ENCODE results near the gene KAZN. TPM values are rescaled to one million over a fixed set of nuclear protein-coding genes. Genes with fewer than 3 reads are reported as not detected.

KAZN gene
- total RNA-seq, 2 donors from 2014 or later, result 0.31 to 1.4 TPM

GRCh38 chr1:14686701-14687100 is 88.2 kb downstream of the KAZN start:
- no peak overlapping the region for H3K4me3 Mint-ChIP-seq
- H3K27me3 Mint-ChIP-seq, result peaks cover 8 to 19% of the 10 kb centered on the region in 2 donors
- H3K4me1 Mint-ChIP-seq (ENCODE audit: low read depth in 2 of 2), result no peaks in the 10 kb centered on the region
- ATAC-seq, result no peak
- H3K36me3 Mint-ChIP-seq, result no peaks in the 10 kb centered on the region
- H3K27ac Mint-ChIP-seq, result no peak overlapping the region
- peaks cover 3% of the 10 kb centered on the region for H3K9me3 Mint-ChIP-seq
- no peak for DNase-seq (ENCODE audit: low spot score)

- Mint-ChIP-seq H3K27me3 (peaks cover 6 to 17% of the 10 kb centered on the region in 2 donors), H3K36me3 (no peaks in the 10 kb centered on the region), H3K4me3 (no peak overlapping the region), H3K4me1 (ENCODE audit: low read depth in 2 of 2) (no peaks in the 10 kb centered on the region), H3K9me3 (peaks cover 3% of the 10 kb centered on the region), H3K27ac (no peak overlapping the region)
- DNase-seq (ENCODE audit: low spot score) (no peak), ATAC-seq (no peak)
Measured at GRCh38 chr1:14687147-14687546, 88.7 kb downstream of the KAZN start.

DNA sequence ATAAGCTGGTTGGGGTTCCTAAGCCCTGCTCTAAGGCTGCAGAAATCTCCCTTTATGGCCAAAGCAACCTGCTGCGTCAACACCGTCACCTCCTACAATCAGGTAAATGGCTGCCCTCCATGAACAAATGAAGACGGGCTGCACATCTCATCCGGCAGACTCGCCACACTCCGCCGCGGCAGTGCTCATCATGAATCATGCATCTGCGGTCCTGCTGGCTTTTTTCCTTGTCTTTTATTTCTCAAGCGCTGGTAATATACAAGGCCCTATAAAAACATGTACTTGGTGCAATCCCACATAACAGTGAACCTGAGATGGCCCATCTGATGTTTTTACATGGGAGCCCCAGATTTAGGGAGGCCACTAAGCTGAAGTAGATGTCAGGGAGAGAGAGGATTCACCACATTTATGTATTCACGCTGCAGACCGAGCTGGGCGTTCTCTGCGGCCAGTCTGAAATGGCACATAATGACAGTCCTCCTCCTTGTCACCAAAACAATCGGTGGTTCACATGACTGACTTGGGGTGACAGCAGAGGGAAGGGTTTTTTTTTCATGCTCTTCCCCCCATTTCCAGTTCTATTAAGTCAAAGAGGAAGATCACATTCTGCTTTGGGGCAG is 91.6 kb downstream of the KAZN start:
- no peaks in the 10 kb centered on the region for H3K4me1 Mint-ChIP-seq (ENCODE audit: low read depth in 2 of 2)
- H3K4me3 Mint-ChIP-seq, result no peak overlapping the region
- DNase-seq (ENCODE audit: low spot score), result no peak
- H3K9me3 Mint-ChIP-seq, result no peaks in the 10 kb centered on the region
- H3K27me3 Mint-ChIP-seq, result peaks cover 7 to 28% of the 10 kb centered on the region in 2 donors
- H3K27ac Mint-ChIP-seq, result no peak overlapping the region
- ATAC-seq, result no peak
- H3K36me3 Mint-ChIP-seq, result no peaks in the 10 kb centered on the region

DNA sequence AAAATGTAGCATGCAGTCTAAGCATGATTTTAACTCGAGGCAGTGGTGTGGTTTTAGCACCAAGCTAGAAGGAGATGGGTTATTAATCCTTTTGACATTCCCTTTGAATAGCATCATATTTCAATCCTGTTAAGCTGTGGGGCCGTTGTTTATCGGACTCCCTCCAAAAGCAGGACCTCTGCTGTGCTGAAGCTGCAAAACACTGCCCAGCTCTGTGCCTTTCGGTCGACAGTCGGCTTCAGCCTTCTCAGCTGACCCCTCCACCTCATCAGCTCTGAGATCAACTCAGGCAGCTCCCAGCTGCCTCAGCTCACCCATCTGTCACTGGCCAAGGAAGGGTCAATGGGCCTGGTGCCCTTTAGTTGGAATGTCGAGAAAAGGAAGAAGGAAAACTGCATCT is 95.5 kb downstream of the KAZN start:
- Mint-ChIP-seq H3K4me3 (no peak overlapping the region), H3K4me1 (ENCODE audit: low read depth in 2 of 2) (no peaks in the 10 kb centered on the region), H3K9me3 (no peaks in the 10 kb centered on the region), H3K27me3 (peaks cover 8 to 23% of the 10 kb centered on the region in 2 donors), H3K27ac (no peak overlapping the region), H3K36me3 (no peaks in the 10 kb centered on the region)
- DNase-seq (ENCODE audit: low spot score), result no peak
- ATAC-seq, result no peak

DNA sequence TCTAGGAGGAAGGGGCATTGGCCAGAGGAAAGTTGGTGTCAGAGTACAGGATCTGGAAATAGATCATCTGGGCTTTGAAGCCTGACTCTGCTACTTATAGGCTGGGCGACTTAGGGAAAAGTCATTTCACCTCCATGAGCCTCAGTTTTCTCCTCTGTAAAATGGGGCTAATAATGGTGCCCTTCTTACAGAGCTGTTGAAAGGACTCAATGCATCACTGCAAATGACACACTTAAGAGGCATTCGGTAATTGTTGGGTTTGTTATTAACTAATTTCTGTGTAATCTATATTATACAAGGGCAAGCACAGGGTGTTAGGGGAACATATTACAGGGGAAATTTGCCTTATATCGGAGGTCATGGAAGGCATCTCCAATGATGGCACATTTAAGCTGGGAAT is 96.1 kb downstream of the KAZN start:
- Mint-ChIP-seq H3K27ac (no peak overlapping the region), H3K9me3 (no peaks in the 10 kb centered on the region)
- no peak for ATAC-seq

DNA sequence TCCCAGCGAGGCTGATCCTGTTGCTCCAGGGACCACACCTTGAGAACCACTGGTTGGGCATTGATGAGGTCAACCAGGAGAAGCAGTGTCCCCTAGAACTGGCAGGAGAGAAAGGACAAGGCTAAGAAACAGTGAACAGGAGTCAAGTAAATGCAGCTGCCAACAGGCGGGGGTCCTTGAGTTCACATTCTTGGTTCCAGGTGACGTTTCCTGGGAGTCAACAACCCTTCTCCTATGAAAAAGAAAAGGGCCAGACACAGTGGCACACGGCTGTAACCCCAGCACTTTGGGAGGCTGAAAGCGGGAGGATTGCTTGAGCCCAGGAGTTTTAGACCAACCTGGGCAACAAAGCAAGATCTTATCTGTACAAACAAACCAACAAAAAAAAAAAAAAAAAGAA is 98.3 kb downstream of the KAZN start:
- no peak overlapping the region for H3K27ac Mint-ChIP-seq
- DNase-seq (ENCODE audit: low spot score), result no peak
- no peaks in the 10 kb centered on the region for H3K36me3 Mint-ChIP-seq
- H3K4me3 Mint-ChIP-seq, result no peak overlapping the region
- H3K27me3 Mint-ChIP-seq, result peaks cover 8 to 29% of the 10 kb centered on the region in 2 donors
- ATAC-seq, result no peak
- no peaks in the 10 kb centered on the region for H3K4me1 Mint-ChIP-seq (ENCODE audit: low read depth in 2 of 2)
- no peaks in the 10 kb centered on the region for H3K9me3 Mint-ChIP-seq

More for the DNA sequence above, 96.1 kb downstream of the KAZN start:
- Mint-ChIP-seq H3K27me3 (peaks cover 8 to 29% of the 10 kb centered on the region in 2 donors), H3K36me3 (no peaks in the 10 kb centered on the region), H3K4me3 (no peak overlapping the region), H3K4me1 (ENCODE audit: low read depth in 2 of 2) (no peaks in the 10 kb centered on the region)
- no peak for DNase-seq (ENCODE audit: low spot score)

GRCh38 chr1:14697353-14697752 is 98.9 kb downstream of the KAZN start:
- no peak for DNase-seq (ENCODE audit: low spot score)
- no peaks in the 10 kb centered on the region for H3K9me3 Mint-ChIP-seq
- peaks cover 5 to 29% of the 10 kb centered on the region in 2 donors for H3K27me3 Mint-ChIP-seq
- no peaks in the 10 kb centered on the region for H3K4me1 Mint-ChIP-seq (ENCODE audit: low read depth in 2 of 2)
- no peak for ATAC-seq
- H3K4me3 Mint-ChIP-seq, result no peak overlapping the region
- no peaks in the 10 kb centered on the region for H3K36me3 Mint-ChIP-seq
- H3K27ac Mint-ChIP-seq, result no peak overlapping the region

- Mint-ChIP-seq H3K9me3 (no peaks in the 10 kb centered on the region), H3K36me3 (no peaks in the 10 kb centered on the region), H3K27me3 (peaks cover 4 to 24% of the 10 kb centered on the region in 2 donors), H3K27ac (no peak overlapping the region), H3K4me3 (no peak overlapping the region), H3K4me1 (ENCODE audit: low read depth in 2 of 2) (no peaks in the 10 kb centered on the region)
- no peak for ATAC-seq
- no peak for DNase-seq (ENCODE audit: low spot score)
Measured at GRCh38 chr1:14698314-14698713, 99.8 kb downstream of the KAZN start.

- Mint-ChIP-seq H3K36me3 (no peaks in the 10 kb centered on the region), H3K4me1 (ENCODE audit: low read depth in 2 of 2) (no peaks in the 10 kb centered on the region), H3K27me3 (peaks cover 4 to 23% of the 10 kb centered on the region in 2 donors), H3K4me3 (no peak overlapping the region), H3K9me3 (no peaks in the 10 kb centered on the region), H3K27ac (no peak overlapping the region)
- ATAC-seq (no peak), DNase-seq (ENCODE audit: low spot score) (no peak)
Measured at GRCh38 chr1:14699620-14700019, 101.1 kb downstream of the KAZN start.

DNA sequence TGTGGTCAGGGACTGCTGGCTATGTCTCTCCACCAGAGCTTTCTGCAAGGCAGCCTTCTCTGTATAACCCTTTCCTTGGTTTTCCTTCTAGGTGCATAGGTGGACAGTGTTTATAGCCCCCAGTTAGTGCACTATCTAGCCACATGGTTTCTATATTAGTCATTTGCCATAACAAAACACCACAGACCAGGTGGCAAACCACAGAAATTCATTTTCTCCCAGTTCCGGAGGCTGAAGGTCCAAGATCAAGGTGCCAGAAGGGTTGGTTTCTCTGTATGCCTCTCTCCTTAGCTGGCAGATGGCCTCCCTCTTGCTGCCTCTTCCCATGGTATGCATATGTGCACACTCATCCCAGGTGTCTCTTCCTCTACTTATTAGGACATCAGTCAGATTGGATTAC is 106.4 kb downstream of the KAZN start:
- Mint-ChIP-seq H3K4me1 (ENCODE audit: low read depth in 2 of 2) (no peaks in the 10 kb centered on the region), H3K27ac (no peak overlapping the region), H3K36me3 (no peaks in the 10 kb centered on the region), H3K27me3 (peaks cover 14 to 42% of the 10 kb centered on the region in 2 donors), H3K9me3 (no peaks in the 10 kb centered on the region), H3K4me3 (no peak overlapping the region)
- no peak for DNase-seq (ENCODE audit: low spot score)
- no peak for ATAC-seq

GRCh38 chr1:14705824-14706223 is 107.3 kb downstream of the KAZN start:
- DNase-seq (ENCODE audit: low spot score), result no peak
- Mint-ChIP-seq H3K4me1 (ENCODE audit: low read depth in 2 of 2) (no peaks in the 10 kb centered on the region), H3K27ac (no peak overlapping the region), H3K4me3 (no peak overlapping the region), H3K9me3 (no peaks in the 10 kb centered on the region), H3K36me3 (no peaks in the 10 kb centered on the region), H3K27me3 (peaks cover 20 to 48% of the 10 kb centered on the region in 2 donors)
- no peak for ATAC-seq

DNA sequence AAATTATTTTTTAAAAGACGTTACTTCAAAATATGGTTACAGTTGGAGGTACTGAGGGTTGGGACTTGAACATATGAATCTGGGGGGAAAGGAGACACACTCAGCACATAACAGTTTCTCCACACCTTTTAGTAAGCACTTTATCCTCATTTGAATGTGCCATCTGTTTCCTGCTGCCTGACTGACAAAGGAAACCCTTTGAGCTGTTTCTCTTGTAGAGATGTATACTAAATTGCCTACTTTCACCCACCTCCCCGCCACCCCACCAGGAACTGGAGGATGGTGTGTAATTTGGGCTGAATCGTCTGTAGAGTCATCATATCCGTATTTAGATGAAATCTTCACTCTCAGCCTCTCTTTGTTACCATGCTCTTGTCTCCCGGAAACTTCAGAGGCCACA is 108.1 kb downstream of the KAZN start:
- no peak for ATAC-seq
- Mint-ChIP-seq H3K9me3 (no peaks in the 10 kb centered on the region), H3K4me3 (no peak overlapping the region), H3K36me3 (no peaks in the 10 kb centered on the region), H3K27ac (no peak overlapping the region), H3K4me1 (ENCODE audit: low read depth in 2 of 2) (no peaks in the 10 kb centered on the region), H3K27me3 (peaks cover 20 to 48% of the 10 kb centered on the region in 2 donors)
- DNase-seq (ENCODE audit: low spot score), result no peak

GRCh38 chr1:14707531-14708445 is 109.3 kb downstream of the KAZN start:
- Mint-ChIP-seq H3K27me3 (peaks cover 24 to 42% of the 10 kb centered on the region in 2 donors), H3K9me3 (no peaks in the 10 kb centered on the region), H3K4me3 (no peak overlapping the region), H3K27ac (no peak overlapping the region), H3K36me3 (no peaks in the 10 kb centered on the region), H3K4me1 (ENCODE audit: low read depth in 2 of 2) (no peaks in the 10 kb centered on the region)
- DNase-seq (ENCODE audit: low spot score) (no peak), ATAC-seq (no peak)

GRCh38 chr1:14710331-14710730 is 111.8 kb downstream of the KAZN start:
- Mint-ChIP-seq H3K27ac (no peak overlapping the region), H3K4me1 (ENCODE audit: low read depth in 2 of 2) (no peaks in the 10 kb centered on the region), H3K27me3 (peaks cover 20 to 34% of the 10 kb centered on the region in 2 donors), H3K4me3 (no peak overlapping the region), H3K9me3 (no peaks in the 10 kb centered on the region), H3K36me3 (no peaks in the 10 kb centered on the region)
- no peak for ATAC-seq
- no peak for DNase-seq (ENCODE audit: low spot score)
